ENCODE results near the gene MCF2L2. TPM values are rescaled to one million over a fixed set of nuclear protein-coding genes. Genes with fewer than 3 reads are reported as not detected.

MCF2L2 gene
- total RNA-seq, 1 experiment from 2014 or later, result 3.4 TPM

DNA sequence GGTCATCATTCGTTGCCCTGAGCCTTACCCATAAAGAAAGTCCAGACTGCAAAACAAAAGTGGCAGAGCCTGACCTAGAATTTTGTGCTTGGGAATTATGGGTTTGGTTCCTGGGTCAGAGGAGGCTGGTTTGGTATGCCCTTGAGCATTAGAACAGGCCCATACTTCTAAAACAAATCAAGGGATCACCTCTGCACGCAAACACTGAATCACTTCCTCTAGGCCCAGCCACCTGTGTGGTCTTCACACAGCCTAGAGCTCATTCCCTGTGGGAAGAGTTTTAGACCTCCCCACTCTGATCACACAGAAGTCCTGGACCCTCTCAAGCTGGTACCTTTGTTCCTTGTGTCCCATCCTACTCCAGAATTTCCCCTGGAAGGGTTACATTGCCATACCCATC is 116.0 kb downstream of the MCF2L2 start:
- intact Hi-C loops (cut with micrococcal nuclease), result no loop called here
- H3K4me3 Mint-ChIP-seq (ENCODE audit: unreplicated experiment), result no peak overlapping the region
- H3K4me1 Mint-ChIP-seq (ENCODE audit: insufficient read depth, unreplicated experiment), result peaks cover 4% of the 10 kb centered on the region
- ChIA-PET POLR2A (interaction anchor here (1.5 to 1.6 kb wide), 2 partner anchors 12 to 46 kb away, joined by 4 read pairs; no protein-coding TSS in a partner anchor), CTCF (interaction anchor here (1.3 kb wide), 1 partner anchor 21 kb away, joined by 3 read pairs; no protein-coding TSS in a partner anchor)
- no TSS peak for BruUV-seq (replicated peaks)
- H3K27me3 Mint-ChIP-seq (ENCODE audit: insufficient read depth, unreplicated experiment), result no peaks in the 10 kb centered on the region
- DNase-seq (ENCODE audit: unreplicated experiment), result no peak
- no peaks in the 10 kb centered on the region for H3K9me3 Mint-ChIP-seq (ENCODE audit: unreplicated experiment)
- no peak overlapping the region for H3K27ac Mint-ChIP-seq (ENCODE audit: low read depth, unreplicated experiment)
- H3K36me3 Mint-ChIP-seq (ENCODE audit: insufficient read depth, unreplicated experiment), result no peaks in the 10 kb centered on the region
- no peak for TF ChIP-seq CTCF (IDR thresholded peaks at IDR 0.05; ENCODE audit: unreplicated experiment)

DNA sequence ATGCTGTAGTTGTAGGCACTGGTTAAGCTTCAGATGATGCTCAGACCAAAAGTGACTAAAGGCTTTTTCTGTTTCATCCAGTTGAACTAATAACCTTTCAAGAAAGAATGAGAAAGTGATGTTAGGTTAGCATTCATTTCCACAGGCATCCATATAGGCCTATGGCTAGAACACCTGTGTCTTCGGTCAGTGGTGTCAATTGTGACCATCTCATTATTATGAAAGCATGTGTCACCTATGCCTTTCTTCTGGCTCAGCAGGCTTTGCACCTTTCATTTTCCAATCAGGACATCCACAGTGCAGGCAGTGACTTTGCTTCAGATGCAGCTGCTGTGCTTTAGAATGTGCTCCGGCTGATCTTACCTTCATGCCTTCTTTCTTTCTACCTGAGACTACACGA is 117.5 kb downstream of the MCF2L2 start:
- intact Hi-C loops (cut with micrococcal nuclease), result no loop called here
- Mint-ChIP-seq H3K4me1 (ENCODE audit: insufficient read depth, unreplicated experiment) (no peaks in the 10 kb centered on the region), H3K9me3 (ENCODE audit: unreplicated experiment) (no peaks in the 10 kb centered on the region), H3K27me3 (ENCODE audit: insufficient read depth, unreplicated experiment) (no peaks in the 10 kb centered on the region), H3K36me3 (ENCODE audit: insufficient read depth, unreplicated experiment) (no peaks in the 10 kb centered on the region), H3K27ac (ENCODE audit: low read depth, unreplicated experiment) (no peak overlapping the region), H3K4me3 (ENCODE audit: unreplicated experiment) (no peak overlapping the region)
- CTCF ChIA-PET, result interaction anchor here (0.6 kb wide), 1 partner anchor 13 kb away, joined by 4 read pairs; no protein-coding TSS in a partner anchor
- no peak for TF ChIP-seq CTCF (IDR thresholded peaks at IDR 0.05; ENCODE audit: unreplicated experiment)
- POLR2A ChIA-PET, result interaction anchor here (1.1 to 1.4 kb wide), 2 partner anchors 12 to 60 kb away, joined by 3 to 6 read pairs; no protein-coding TSS in a partner anchor
- BruUV-seq (replicated peaks), result no TSS peak
- no peak for DNase-seq (ENCODE audit: unreplicated experiment)

DNA sequence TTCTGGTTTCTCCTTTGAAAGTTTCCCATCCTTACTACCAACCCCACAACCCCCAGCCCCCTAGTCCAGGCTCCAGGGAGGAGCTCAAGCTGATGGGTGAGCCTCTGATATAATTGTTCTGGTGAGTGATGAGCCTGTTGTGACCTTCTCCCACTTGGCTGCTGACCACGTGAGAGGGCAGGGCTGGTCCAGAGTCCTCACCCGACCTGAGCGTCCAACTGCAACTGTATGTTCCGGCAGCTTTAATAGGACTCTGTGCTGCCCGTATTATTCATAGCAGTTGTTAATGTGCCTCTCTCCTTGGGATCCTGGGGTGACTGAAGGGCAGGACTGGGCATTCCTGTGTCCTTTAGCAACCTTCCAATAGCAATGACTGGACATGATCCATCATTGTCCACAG is 119.1 kb downstream of the MCF2L2 start:
- no peak for TF ChIP-seq CTCF (IDR thresholded peaks at IDR 0.05; ENCODE audit: unreplicated experiment)
- ChIA-PET POLR2A (interaction anchor here (1.3 kb wide), 2 partner anchors 8 to 62 kb away, joined by 3 to 5 read pairs; no protein-coding TSS in a partner anchor), CTCF (interaction anchor here (0.7 kb wide), 1 partner anchor 134 kb away, joined by 4 read pairs; no protein-coding TSS in a partner anchor)
- Mint-ChIP-seq H3K4me1 (ENCODE audit: insufficient read depth, unreplicated experiment) (no peaks in the 10 kb centered on the region), H3K27me3 (ENCODE audit: insufficient read depth, unreplicated experiment) (no peaks in the 10 kb centered on the region), H3K36me3 (ENCODE audit: insufficient read depth, unreplicated experiment) (no peaks in the 10 kb centered on the region), H3K9me3 (ENCODE audit: unreplicated experiment) (no peaks in the 10 kb centered on the region), H3K27ac (ENCODE audit: low read depth, unreplicated experiment) (no peak overlapping the region), H3K4me3 (ENCODE audit: unreplicated experiment) (no peak overlapping the region)
- no TSS peak for BruUV-seq (replicated peaks)
- intact Hi-C loops (cut with micrococcal nuclease), result no loop called here
- no peak for DNase-seq (ENCODE audit: unreplicated experiment)

- no peak for DNase-seq (ENCODE audit: unreplicated experiment)
- POLR2A ChIA-PET, result interaction anchor here (0.5 to 1.3 kb wide), 4 partner anchors 9 to 62 kb away, joined by 3 to 5 read pairs (median 3); no protein-coding TSS in a partner anchor
- no peaks in the 10 kb centered on the region for H3K27me3 Mint-ChIP-seq (ENCODE audit: insufficient read depth, unreplicated experiment)
- H3K4me1 Mint-ChIP-seq (ENCODE audit: insufficient read depth, unreplicated experiment), result peaks cover 5% of the 10 kb centered on the region
- TF ChIP-seq CTCF (IDR thresholded peaks at IDR 0.05; ENCODE audit: unreplicated experiment), result no peak
- H3K27ac Mint-ChIP-seq (ENCODE audit: low read depth, unreplicated experiment), result no peak overlapping the region
- BruUV-seq (replicated peaks), result no TSS peak
- no peak overlapping the region for H3K4me3 Mint-ChIP-seq (ENCODE audit: unreplicated experiment)
- no peaks in the 10 kb centered on the region for H3K36me3 Mint-ChIP-seq (ENCODE audit: insufficient read depth, unreplicated experiment)
- intact Hi-C loops (cut with micrococcal nuclease), result no loop called here
- H3K9me3 Mint-ChIP-seq (ENCODE audit: unreplicated experiment), result no peaks in the 10 kb centered on the region
- CTCF ChIA-PET, result no interaction called here
Observed at GRCh38 chr3:183308751-183309150, 119.7 kb downstream of the MCF2L2 start.
